B cell (primary cell): Measurements from ENCODE around the gene LRRC74B. TPM values are rescaled to one million over a fixed set of nuclear protein-coding genes. Genes with fewer than 3 reads are reported as not detected.
A peak's percentile ranks its signal among the peaks of the same experiment; 100 is the strongest.
"Not testable (repeated sequence)": the region's sequence is repeated elsewhere in the genome, so short reads cannot be mapped to it uniquely, and the experiment has no call there.

Experiments
- ATAC-seq: fragments of 200-7000 bp; cut with Tn5 transposase; one replicate; pipeline ENCODE4 v1.10.0; 2021; ENCODE audit warnings: low read depth, mild to moderate bottlenecking, moderate number of reproducible peaks, moderate library complexity
- CTCF ChIA-PET: fragments of 350-600 bp; sonication (Branson Sonifier 250); formaldehyde crosslinking; loops from one replicate; lab custom pipeline; 2021; ENCODE audit warnings: antibody characterized with exemption, inconsistent platforms; lab: Charles Lee
- POLR2A ChIA-PET: fragments of 350-600 bp; sonication (Branson Sonifier 250); formaldehyde crosslinking; loops from one replicate; lab custom pipeline; 2021; ENCODE audit warnings: antibody characterized with exemption; lab: Charles Lee
- DNase-seq: peaks from one replicate; pipeline ENCODE4 v3.0.0; 2013
- H2AFZ ChIP-seq: 2 replicates; pipeline ENCODE4 v1.6.1; 2012; ENCODE audit warnings: mild to moderate bottlenecking, low read depth, low read length; ENCODE audit not compliant: insufficient read depth, poor library complexity, severe bottlenecking
- H3K27ac ChIP-seq, 2 donors: 1 replicate in 1 of 2; 2 replicates in 1 of 2; pipeline ENCODE4 v1.5.1; 2012 to 2013; ENCODE audit warnings: low read length in 2 of 2, mild to moderate bottlenecking in 2 of 2, moderate library complexity in 1 of 2
- H3K27me3 ChIP-seq, 4 experiments: fragments of 200-600 bp in 1 of 4; sonication (generic) in 1 of 4; replicated peaks in 1 of 4; 1 replicate in 2 of 4; 2 replicates in 2 of 4; pipeline versions ENCODE4 v1.6.1 to v1.7.0; 2013 to 2016; ENCODE audit warnings: low read length in 3 of 4, mild to moderate bottlenecking in 2 of 4, mixed read lengths in 1 of 4, moderate library complexity in 1 of 4; ENCODE audit not compliant: insufficient read depth in 4 of 4, control insufficient read depth in 3 of 4; ENCODE audit errors: control extremely low read depth in 1 of 4
- H3K36me3 ChIP-seq, 2 experiments: replicated peaks in 1 of 2; 1 replicate in 1 of 2; 2 replicates in 1 of 2; pipeline versions ENCODE4 v1.6.1 to v1.7.1; 2013; ENCODE audit warnings: low read length in 1 of 2; ENCODE audit not compliant: insufficient read depth in 2 of 2, control insufficient read depth in 1 of 2; ENCODE audit errors: control extremely low read depth in 1 of 2, extremely low read depth in 1 of 2
- H3K4me1 ChIP-seq, 2 donors: fragments of 200-600 bp in 1 of 2; sonication (generic) in 1 of 2; 1 replicate in 1 of 2; 2 replicates in 1 of 2; pipeline versions ENCODE4 v1.5.1 to v1.6.1; 2013 to 2017; ENCODE audit warnings: low read length in 2 of 2; ENCODE audit not compliant: control insufficient read depth in 2 of 2, insufficient read depth in 2 of 2
- H3K4me2 ChIP-seq: replicated peaks from 2 replicates; pipeline ENCODE3; 2012; ENCODE audit warnings: mild to moderate bottlenecking, low read depth, low read length; ENCODE audit not compliant: poor library complexity, severe bottlenecking
- H3K4me3 ChIP-seq, 5 experiments: fragments of 200-600 bp in 1 of 5; sonication (generic) in 1 of 5; 1 replicate in 3 of 5; 2 replicates in 2 of 5; pipeline versions ENCODE4 v1.5.1 to v1.7.0; 2011 to 2016; ENCODE audit warnings: low read length in 4 of 5, mild to moderate bottlenecking in 4 of 5, low read depth in 2 of 5, control low read depth in 1 of 5, moderate library complexity in 1 of 5; ENCODE audit not compliant: insufficient read depth in 1 of 5; ENCODE audit errors: control extremely low read depth in 1 of 5, extremely low read depth in 1 of 5
- H3K79me2 ChIP-seq: fragments of 200-600 bp; sonication (generic); one replicate; pipeline ENCODE4 v1.6.0; 2016; ENCODE audit warnings: low read length; ENCODE audit not compliant: control insufficient read depth, insufficient read depth
- H3K9ac ChIP-seq: fragments of 200-600 bp; sonication (generic); 2 replicates; pipeline ENCODE4 v1.6.1; 2017; ENCODE audit warnings: mild to moderate bottlenecking, low read length, moderate library complexity
- H3K9me3 ChIP-seq, 3 donors: one replicate each; pipeline versions ENCODE4 v1.6.1 to v1.7.1; 2013; ENCODE audit warnings: low read length in 2 of 3; ENCODE audit not compliant: control insufficient read depth in 2 of 3, insufficient read depth in 1 of 3; ENCODE audit errors: control extremely low read depth in 1 of 3
- H4K20me1 ChIP-seq: 2 replicates; pipeline ENCODE4 v1.6.0; 2012; ENCODE audit warnings: mild to moderate bottlenecking, low read length; ENCODE audit not compliant: insufficient read depth, control insufficient read depth, poor library complexity, severe bottlenecking
- H3K27ac Mint-ChIP-seq: one replicate; pipeline ENCODE4 v1.8.0; 2021; ENCODE audit warnings: mixed read lengths
- H3K27me3 Mint-ChIP-seq: one replicate; pipeline ENCODE4 v1.8.0; 2021; ENCODE audit warnings: mixed read lengths
- H3K4me1 Mint-ChIP-seq: one replicate; pipeline ENCODE4 v1.8.0; 2021; ENCODE audit warnings: mixed read lengths
- H3K4me3 Mint-ChIP-seq: one replicate; pipeline ENCODE4 v1.8.0; 2021; ENCODE audit warnings: mixed read lengths
- H3K9me3 Mint-ChIP-seq: one replicate; pipeline ENCODE4 v1.8.0; 2022; ENCODE audit warnings: mixed read lengths; ENCODE audit not compliant: insufficient read depth
- EZH2 ChIP-seq: IDR thresholded peaks from 2 replicates; pipeline ENCODE4 v1.6.1; 2012; ENCODE audit warnings: borderline replicate concordance, low read depth, mild to moderate bottlenecking, moderate library complexity, low read length; ENCODE audit not compliant: insufficient read depth, poor library complexity, severe bottlenecking
- WGBS: methylation state at CpG from one replicate; pipeline ENCODE4 v1.1.5; 2013; ENCODE audit warnings: missing lambda C conversion rate; ENCODE audit not compliant: insufficient coverage; 5-methylcytosine and 5-hydroxymethylcytosine counted together
- intact Hi-C: fragments of 100-400 bp; cut with micrococcal nuclease; formaldehyde crosslinking; loops from one replicate; pipeline ENCODE4 v1.10.0; 2022
- polyA plus RNA-seq: library from polyadenylated mRNA; depleted of rRNA; stranded (reverse); fragments of >200 nt; gene quantifications from 2 replicates; pipeline ENCODE4 v1.2.3, GENCODE V29; 2012
- total RNA-seq, 2 donors: library from RNA; stranded (reverse); fragments of 120-200 nt in 1 of 2; gene quantifications; 1 replicate in 1 of 2; 2 replicates in 1 of 2; pipeline versions ENCODE4 v1.2.3 to v1.2.4, GENCODE V29; 2013 to 2022
- TF ChIP-seq, protein P1 (sequence below): fragments of 200-600 bp; IDR thresholded peaks from one replicate; pipeline ENCODE4 v1.8.0; 2022; ENCODE audit warnings: antibody characterized with exemption, mild to moderate bottlenecking

The LRRC74B gene
- total and polyA plus RNA-seq, 2 donors (not counting 1 experiment from before 2014, with no cell fraction given) = 0.01 to 0.17 TPM

DNA sequence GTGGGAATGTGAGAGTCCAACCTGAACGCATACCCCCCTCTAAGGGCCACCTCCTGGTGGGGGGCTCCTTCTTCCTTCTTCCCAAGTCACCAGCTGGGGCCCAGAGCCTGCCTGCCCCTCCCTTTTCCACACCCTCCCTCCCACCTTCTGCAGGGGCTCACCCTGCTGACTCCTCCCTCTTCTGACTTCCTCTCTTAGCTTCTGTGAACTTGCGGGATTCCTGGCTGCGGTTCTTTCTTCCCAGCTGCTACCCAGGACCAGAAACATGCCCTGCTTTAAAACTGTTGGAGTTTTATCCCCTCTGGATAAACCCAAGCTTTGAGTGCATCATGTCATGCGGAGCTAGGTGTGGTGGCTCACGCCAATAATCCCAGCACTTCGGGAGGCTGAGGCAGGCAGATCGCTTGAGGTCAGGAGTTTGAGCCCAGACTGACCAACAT, 10.2 kb downstream of the LRRC74B start:
- POLR2A ChIA-PET = interaction anchor here (0.6 kb wide), 1 partner anchor 216 kb away, joined by 3 read pairs; no protein-coding TSS in a partner anchor

DNA sequence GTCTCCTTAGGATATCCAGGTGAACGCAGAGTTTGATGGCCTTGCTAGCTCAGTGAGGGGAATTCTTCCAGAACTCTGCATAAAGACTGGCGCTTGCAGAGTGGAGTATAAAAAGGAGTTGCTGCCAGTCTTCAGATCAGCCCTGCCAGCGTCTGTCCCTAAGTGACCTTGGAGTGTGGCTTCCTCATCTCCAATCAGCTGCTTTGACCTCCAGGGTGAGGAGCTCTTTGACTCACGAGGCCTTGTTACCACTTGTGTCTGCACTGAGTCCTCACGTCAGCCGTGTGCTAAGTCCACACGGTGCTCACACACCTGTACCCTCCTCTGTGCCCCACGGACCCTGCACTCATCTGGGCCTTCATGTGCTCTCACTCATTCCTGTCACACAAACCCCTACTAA, 14.6 kb downstream of the LRRC74B start:
- H3K4me1 Mint-ChIP-seq, H3K27ac Mint-ChIP-seq, H3K4me3 Mint-ChIP-seq, H3K27ac ChIP-seq, DNase-seq, H3K4me3 ChIP-seq, intact Hi-C loops, H3K79me2 ChIP-seq, H3K4me1 ChIP-seq, H3K9ac ChIP-seq, ATAC-seq, H3K36me3 ChIP-seq, H2AFZ ChIP-seq, H3K4me2 ChIP-seq, H3K9me3 Mint-ChIP-seq, POLR2A ChIA-PET, H3K27me3 ChIP-seq, CTCF ChIA-PET, H4K20me1 ChIP-seq, H3K9me3 ChIP-seq: not testable (repeated sequence)
- WGBS = no CpG with 5 or more reads among the region's 8 CpGs
- H3K27me3 Mint-ChIP-seq = peaks cover 16% of the 10 kb centered on the region

More for the DNA sequence above, 10.2 kb downstream of the LRRC74B start:
- Mint-ChIP-seq H3K27ac (no peak overlapping the region), H3K4me3 (peak overlapping the region; percentile 26), H3K27me3 (peaks cover 18% of the 10 kb centered on the region), H3K9me3 (no peaks in the 10 kb centered on the region), H3K4me1 (peaks cover 8% of the 10 kb centered on the region)
- Histone ChIP-seq H3K4me2 (peak overlapping the region; percentile 54), H3K9ac (no peak overlapping the region), H2AFZ (peak overlapping the region; percentile 33), H3K4me3 (no peak overlapping the region), H4K20me1 (no peaks in the 10 kb centered on the region), H3K27me3 (peaks cover 0 to 6% (median 3%) of the 10 kb centered on the region in 4 experiments), H3K4me1 (peaks cover 4 to 7% of the 10 kb centered on the region in 2 donors), H3K79me2 (no peaks in the 10 kb centered on the region), H3K27ac (no peak overlapping the region), H3K9me3 (no peaks in the 10 kb centered on the region), H3K36me3 (no peaks in the 10 kb centered on the region)
- WGBS = 21% methylated on average over 7 of the region's 7 CpGs
- no peak for TF ChIP-seq EZH2
- TF ChIP-seq, protein P1, sequence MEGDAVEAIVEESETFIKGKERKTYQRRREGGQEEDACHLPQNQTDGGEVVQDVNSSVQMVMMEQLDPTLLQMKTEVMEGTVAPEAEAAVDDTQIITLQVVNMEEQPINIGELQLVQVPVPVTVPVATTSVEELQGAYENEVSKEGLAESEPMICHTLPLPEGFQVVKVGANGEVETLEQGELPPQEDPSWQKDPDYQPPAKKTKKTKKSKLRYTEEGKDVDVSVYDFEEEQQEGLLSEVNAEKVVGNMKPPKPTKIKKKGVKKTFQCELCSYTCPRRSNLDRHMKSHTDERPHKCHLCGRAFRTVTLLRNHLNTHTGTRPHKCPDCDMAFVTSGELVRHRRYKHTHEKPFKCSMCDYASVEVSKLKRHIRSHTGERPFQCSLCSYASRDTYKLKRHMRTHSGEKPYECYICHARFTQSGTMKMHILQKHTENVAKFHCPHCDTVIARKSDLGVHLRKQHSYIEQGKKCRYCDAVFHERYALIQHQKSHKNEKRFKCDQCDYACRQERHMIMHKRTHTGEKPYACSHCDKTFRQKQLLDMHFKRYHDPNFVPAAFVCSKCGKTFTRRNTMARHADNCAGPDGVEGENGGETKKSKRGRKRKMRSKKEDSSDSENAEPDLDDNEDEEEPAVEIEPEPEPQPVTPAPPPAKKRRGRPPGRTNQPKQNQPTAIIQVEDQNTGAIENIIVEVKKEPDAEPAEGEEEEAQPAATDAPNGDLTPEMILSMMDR = no peak
- DNase-seq (no peak), ATAC-seq (no peak)
- intact Hi-C loops = no loop called here
- CTCF ChIA-PET = no interaction called here

DNA sequence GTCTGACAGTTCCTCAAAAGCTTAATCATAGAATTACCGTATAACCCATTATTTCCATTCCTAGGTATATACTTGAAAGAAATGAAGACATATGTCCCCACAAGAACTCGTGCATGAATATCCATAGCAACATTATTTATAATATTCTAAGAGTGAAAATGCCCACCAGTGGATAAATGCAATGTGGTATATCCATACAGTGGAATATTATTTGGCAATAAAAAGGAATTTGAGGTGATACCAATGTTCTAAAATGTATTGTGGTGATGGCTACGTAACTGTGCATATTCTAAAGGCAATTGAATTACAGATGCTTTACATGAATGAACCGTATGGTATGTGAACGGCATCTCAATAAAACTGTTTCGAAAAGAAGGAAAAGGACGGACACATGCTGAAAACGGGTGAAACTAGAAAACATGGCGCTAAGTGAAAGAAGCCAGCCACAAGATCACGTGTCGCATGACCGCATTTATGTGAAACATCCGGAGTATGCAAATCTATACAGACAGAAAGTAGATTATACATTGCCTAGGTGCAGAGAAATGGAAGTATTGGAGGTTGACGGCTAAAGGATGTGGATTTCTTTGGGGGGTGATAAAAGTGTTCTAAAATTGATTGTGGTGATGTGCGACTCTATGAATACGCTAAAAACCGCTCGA, 16.0 kb downstream of the LRRC74B start:
- H3K9ac ChIP-seq, H3K9me3 ChIP-seq, H3K4me2 ChIP-seq, H3K79me2 ChIP-seq, DNase-seq, H3K27ac Mint-ChIP-seq, H3K27ac ChIP-seq, POLR2A ChIA-PET, H3K4me1 Mint-ChIP-seq, H4K20me1 ChIP-seq, H3K4me3 Mint-ChIP-seq, H2AFZ ChIP-seq, CTCF ChIA-PET, H3K27me3 Mint-ChIP-seq, H3K4me3 ChIP-seq, H3K36me3 ChIP-seq, H3K27me3 ChIP-seq, H3K9me3 Mint-ChIP-seq, H3K4me1 ChIP-seq, intact Hi-C loops, ATAC-seq: not testable (repeated sequence)
- WGBS = 100% methylated on average over 9 of the region's 18 CpGs
